IMR-90 (cell line): ENCODE results near the gene KCNC2. TPM values are rescaled to one million over a fixed set of nuclear protein-coding genes. Genes with fewer than 3 reads are reported as not detected.

Experiments used
- ATAC-seq: fragments of 200-7000 bp; cut with Tn5 transposase; 2 replicates; pipeline ENCODE4 v1.9.1; 2020; ENCODE audit warnings: low read depth, mild to moderate bottlenecking, moderate library complexity
- BruUV-seq: library from RNA; stranded (reverse); fragments of 400-500 nt; replicated peaks from 2 replicates; lab custom pipeline; 2021; lab: Mats Ljungman, UMichigan
- CTCF ChIA-PET: fragments of 300-600 bp; formaldehyde crosslinking; extraction: SDS; loops from one replicate; lab custom pipeline; 2021; ENCODE audit warnings: antibody characterized with exemption; lab: Yijun Ruan, JAX
- POLR2A ChIA-PET: fragments of 300-600 bp; sonication (Branson Sonifier 250); formaldehyde crosslinking; loops from one replicate; lab custom pipeline; 2022; ENCODE audit warnings: antibody characterized with exemption; ENCODE audit not compliant: unreplicated experiment; lab: Charles Lee
- DNase-seq: peaks from one replicate; pipeline ENCODE4 v3.0.0; 2013
- H2AFZ ChIP-seq: replicated peaks from 2 replicates; pipeline ENCODE3; 2013; ENCODE audit warnings: low read length, mild to moderate bottlenecking; ENCODE audit not compliant: poor library complexity
- H2AK5ac ChIP-seq: 2 replicates; pipeline ENCODE4 v1.6.1; 2013; ENCODE audit warnings: low read depth, low read length, inconsistent platforms
- H2AK9ac ChIP-seq: replicated peaks from 2 replicates; pipeline ENCODE3; 2013; ENCODE audit warnings: mild to moderate bottlenecking, low read depth, low read length, moderate library complexity; ENCODE audit not compliant: poor library complexity
- H2BK120ac ChIP-seq: 2 replicates; pipeline ENCODE4 v1.6.1; 2013; ENCODE audit warnings: low read depth, low read length, inconsistent platforms
- H2BK15ac ChIP-seq: 3 replicates; pipeline ENCODE4 v1.6.1; 2013; ENCODE audit warnings: low read depth, low read length, inconsistent platforms
- H2BK20ac ChIP-seq: 2 replicates; pipeline ENCODE4 v1.6.1; 2013; ENCODE audit warnings: low read depth, mild to moderate bottlenecking, inconsistent platforms, low read length, moderate library complexity
- H2BK5ac ChIP-seq: 2 replicates; pipeline ENCODE4 v1.6.1; 2013; ENCODE audit warnings: mild to moderate bottlenecking, low read depth, low read length, inconsistent platforms; ENCODE audit not compliant: poor library complexity, severe bottlenecking
- H3K14ac ChIP-seq: replicated peaks from 2 replicates; pipeline ENCODE4 v1.6.1; 2013; ENCODE audit warnings: low read depth, low read length, inconsistent platforms
- H3K18ac ChIP-seq: 2 replicates; pipeline ENCODE4 v1.6.1; 2013; ENCODE audit warnings: low read depth, low read length, control low read depth
- H3K23ac ChIP-seq: 2 replicates; pipeline ENCODE4 v1.6.1; 2013; ENCODE audit warnings: low read depth, low read length, inconsistent platforms
- H3K27ac ChIP-seq: 2 replicates; pipeline ENCODE4 v1.5.1; 2013; ENCODE audit warnings: mild to moderate bottlenecking, control low read depth, low read length; ENCODE audit not compliant: insufficient read depth
- H3K27me3 ChIP-seq: 2 replicates; pipeline ENCODE4 v1.6.1; 2013; ENCODE audit warnings: low read length; ENCODE audit not compliant: control insufficient read depth, insufficient read depth
- H3K36me3 ChIP-seq: 2 replicates; pipeline ENCODE4 v1.6.1; 2013; ENCODE audit warnings: low read length, mixed read lengths; ENCODE audit not compliant: control insufficient read depth, insufficient read depth
- H3K4ac ChIP-seq: 2 replicates; pipeline ENCODE4 v1.6.1; 2013; ENCODE audit warnings: low read depth, low read length, inconsistent platforms
- H3K4me1 ChIP-seq: 2 replicates; pipeline ENCODE4 v1.6.1; 2013; ENCODE audit warnings: low read length, mixed read lengths; ENCODE audit not compliant: control insufficient read depth, insufficient read depth
- H3K4me2 ChIP-seq: 2 replicates; pipeline ENCODE4 v1.6.1; 2013; ENCODE audit warnings: low read depth, mild to moderate bottlenecking, control low read depth, low read length, moderate library complexity
- H3K4me3 ChIP-seq: 2 replicates; pipeline ENCODE4 v1.5.1; 2013; ENCODE audit warnings: low read depth, mild to moderate bottlenecking, control low read depth, low read length, moderate library complexity; ENCODE audit not compliant: insufficient read depth
- H3K56ac ChIP-seq: 2 replicates; pipeline ENCODE4 v1.6.1; 2013; ENCODE audit warnings: low read length, inconsistent platforms; ENCODE audit not compliant: insufficient read depth; ENCODE audit errors: extremely low read depth
- H3K79me1 ChIP-seq, 2 experiments: 2 replicates each; pipeline ENCODE4 v1.6.1; 2013; ENCODE audit warnings: low read length in 2 of 2, inconsistent platforms in 1 of 2, low read depth in 1 of 2
- H3K9ac ChIP-seq: 2 replicates; pipeline ENCODE4 v1.6.1; 2013; ENCODE audit warnings: low read depth, low read length, control low read depth
- H3K9me1 ChIP-seq: 2 replicates; pipeline ENCODE4 v1.6.1; 2013; ENCODE audit warnings: low read length, inconsistent platforms; ENCODE audit not compliant: insufficient read depth
- H3K9me3 ChIP-seq: 2 replicates; pipeline ENCODE4 v1.6.1; 2013; ENCODE audit warnings: low read length; ENCODE audit not compliant: control insufficient read depth, insufficient read depth
- H4K20me1 ChIP-seq: 2 replicates; pipeline ENCODE4 v1.6.1; 2013; ENCODE audit warnings: low read length, inconsistent platforms; ENCODE audit not compliant: insufficient read depth
- H4K5ac ChIP-seq: 2 replicates; pipeline ENCODE4 v1.6.1; 2013; ENCODE audit warnings: mild to moderate bottlenecking, low read depth, low read length, control low read depth
- H4K8ac ChIP-seq, 2 experiments: 2 replicates each; pipeline ENCODE4 v1.6.1; 2013; ENCODE audit warnings: low read depth in 2 of 2, low read length in 2 of 2, control low read depth in 1 of 2, inconsistent platforms in 1 of 2
- H4K91ac ChIP-seq: 2 replicates; pipeline ENCODE4 v1.6.1; 2013; ENCODE audit warnings: low read depth, low read length, inconsistent platforms; ENCODE audit not compliant: insufficient read depth
- BHLHE40 ChIP-seq: fragments of 150-350 bp; IDR thresholded peaks from 2 replicates; pipeline ENCODE4 v1.6.1; 2016; ENCODE audit warnings: mild to moderate bottlenecking, low read depth, low read length
- CEBPB ChIP-seq: IDR thresholded peaks from 2 replicates; pipeline ENCODE4 v1.6.1; 2012; ENCODE audit warnings: low read depth, low read length, improper control_type of control experiment
- CHD1 ChIP-seq: IDR thresholded peaks from 2 replicates; pipeline ENCODE4 v1.6.1; 2012; ENCODE audit warnings: low read depth, low read length, improper control_type of control experiment
- CTCF ChIP-seq: conservative IDR thresholded peaks from 2 replicates; pipeline ENCODE4 v1.5.1; 2012; ENCODE audit warnings: mild to moderate bottlenecking, low read depth, low read length, improper control_type of control experiment
- ELK1 ChIP-seq: fragments of 150-350 bp; IDR thresholded peaks from 2 replicates; pipeline ENCODE4 v1.6.1; 2016; ENCODE audit warnings: low read depth, mild to moderate bottlenecking, low read length, moderate library complexity, borderline replicate concordance
- MAFK ChIP-seq: IDR thresholded peaks from 2 replicates; pipeline ENCODE4 v1.6.1; 2012; ENCODE audit warnings: low read depth, low read length, improper control_type of control experiment
- MAZ ChIP-seq: IDR thresholded peaks from 2 replicates; pipeline ENCODE4 v1.6.1; 2012; ENCODE audit warnings: low read depth, mild to moderate bottlenecking, low read length, improper control_type of control experiment, moderate library complexity, borderline replicate concordance
- POLR2A ChIP-seq: IDR thresholded peaks from 2 replicates; pipeline ENCODE4 v1.6.1; 2012; ENCODE audit warnings: mild to moderate bottlenecking, low read depth, low read length
- RAD21 ChIP-seq: IDR thresholded peaks from 2 replicates; pipeline ENCODE4 v1.6.1; 2012; ENCODE audit warnings: low read length, improper control_type of control experiment
- RCOR1 ChIP-seq: IDR thresholded peaks from 2 replicates; pipeline ENCODE4 v1.6.1; 2012; ENCODE audit warnings: mild to moderate bottlenecking, low read length, improper control_type of control experiment; ENCODE audit not compliant: insufficient replicate concordance
- RFX5 ChIP-seq: IDR thresholded peaks from 2 replicates; pipeline ENCODE4 v1.8.0; 2012; ENCODE audit warnings: low read depth, mild to moderate bottlenecking, low read length, moderate library complexity
- SMC3 ChIP-seq: fragments of 150-350 bp; IDR thresholded peaks from 2 replicates; pipeline ENCODE4 v1.6.1; 2016; ENCODE audit warnings: low read depth, mild to moderate bottlenecking, antibody characterized with exemption, low read length, moderate library complexity
- dilution Hi-C: fragments of 300-500 bp; cut with HindIII; formaldehyde crosslinking; loops from one replicate; pipeline ENCODE4 v1.14.3; 2018; ENCODE audit warnings: low sequenced_read_pairs; ENCODE audit not compliant: unreplicated experiment
- in situ Hi-C: fragments of 300-500 bp; cut with MboI; formaldehyde crosslinking; loops from 3 replicates; pipeline ENCODE4 v1.14.3; 2019; ENCODE audit warnings: low sequenced_read_pairs, inconsistent platforms, mixed read lengths
- intact Hi-C: fragments of 100-400 bp; cut with micrococcal nuclease; formaldehyde crosslinking; loops from 2 replicates; pipeline ENCODE4 v1.10.0; 2022
- polyA plus RNA-seq, 3 experiments: library from polyadenylated mRNA; depleted of rRNA; stranded (reverse); fragments of >200 nt; gene quantifications; 2 replicates each; pipeline ENCODE4 v1.2.3, GENCODE V29; 2012; ENCODE audit warnings: low replicate concordance in 1 of 3
- total RNA-seq: library from RNA; depleted of rRNA; stranded (reverse); fragments of >200 nt; gene quantifications from 2 replicates; pipeline ENCODE4 v1.2.3, GENCODE V29; 2012
- TF ChIP-seq, protein P1 (sequence below): fragments of 150-350 bp; IDR thresholded peaks from 2 replicates; pipeline ENCODE4 v1.6.1; 2017; ENCODE audit warnings: mild to moderate bottlenecking, antibody characterized with exemption, low read length, low read depth

Gene KCNC2
- total and polyA plus RNA-seq, 2 of the 4 experiments (the other 2 are of a cell fraction): not detected

DNA sequence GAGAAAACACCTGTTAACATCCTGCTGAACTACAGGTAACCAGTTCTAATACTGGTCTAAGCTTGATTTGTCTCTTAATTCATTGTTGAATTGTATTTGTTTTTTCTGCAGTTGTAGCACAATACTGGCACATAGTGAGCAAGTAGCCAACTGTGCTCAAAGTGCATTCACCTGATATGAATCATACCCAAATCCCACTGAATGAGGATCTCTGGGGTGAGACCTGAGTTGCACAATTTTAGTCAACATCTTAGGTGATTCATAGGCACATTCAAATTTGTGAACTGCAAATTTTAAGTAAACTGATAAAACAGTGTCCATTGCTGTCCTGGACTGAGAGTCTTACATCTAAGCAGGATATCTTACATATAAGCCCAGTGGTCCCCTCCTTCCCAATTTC is 12.8 kb downstream of the KCNC2 start:
- Histone ChIP-seq H3K18ac (no peak overlapping the region), H3K36me3 (no peaks in the 10 kb centered on the region), H3K9me1 (no peaks in the 10 kb centered on the region), H3K14ac (no peak overlapping the region), H4K5ac (no peak overlapping the region), H3K9ac (no peak overlapping the region), H2BK15ac (no peak overlapping the region), H3K27me3 (no peaks in the 10 kb centered on the region; the same call in 1 of the 2 replicates), H3K9me3 (no peaks in the 10 kb centered on the region), H3K4ac (no peak overlapping the region), H2BK5ac (no peak overlapping the region), H3K4me2 (no peak overlapping the region), H3K56ac (no peak overlapping the region), H3K23ac (no peak overlapping the region), H3K27ac (no peak overlapping the region), H3K79me1 (no peaks in the 10 kb centered on the region), H4K20me1 (no peaks in the 10 kb centered on the region), H4K91ac (no peak overlapping the region), H2BK120ac (no peak overlapping the region), H2AK5ac (no peak overlapping the region), H3K4me3 (no peak overlapping the region), H4K8ac (no peak overlapping the region), H3K4me1 (no peaks in the 10 kb centered on the region), H2BK20ac (no peak overlapping the region), H2AFZ (no peak overlapping the region), H2AK9ac (no peak overlapping the region)
- POLR2A ChIA-PET: no interaction called here
- TF ChIP-seq RFX5 (no peak), ELK1 (no peak), MAFK (no peak), POLR2A (no peak), RCOR1 (no peak), MAZ (no peak), CHD1 (no peak), CTCF (no peak), CEBPB (no peak), BHLHE40 (no peak), RAD21 (no peak), SMC3 (no peak)
- TF ChIP-seq, protein P1, sequence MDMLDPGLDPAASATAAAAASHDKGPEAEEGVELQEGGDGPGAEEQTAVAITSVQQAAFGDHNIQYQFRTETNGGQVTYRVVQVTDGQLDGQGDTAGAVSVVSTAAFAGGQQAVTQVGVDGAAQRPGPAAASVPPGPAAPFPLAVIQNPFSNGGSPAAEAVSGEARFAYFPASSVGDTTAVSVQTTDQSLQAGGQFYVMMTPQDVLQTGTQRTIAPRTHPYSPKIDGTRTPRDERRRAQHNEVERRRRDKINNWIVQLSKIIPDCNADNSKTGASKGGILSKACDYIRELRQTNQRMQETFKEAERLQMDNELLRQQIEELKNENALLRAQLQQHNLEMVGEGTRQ: no peak
- dilution Hi-C loops: no loop called here
- no peak for DNase-seq
- BruUV-seq: no TSS peak
- intact Hi-C loops: no loop called here
- in situ Hi-C loops: no loop called here
- no peak for ATAC-seq
- CTCF ChIA-PET: no interaction called here
